ENCODE measurements around the gene SLC8B1. TPM values are rescaled to one million over a fixed set of nuclear protein-coding genes. Genes with fewer than 3 reads are reported as not detected.

Gene SLC8B1
- total RNA-seq, 4 donors from 2014 or later = 31.8 to 63.4 (median 38.8) TPM

DNA sequence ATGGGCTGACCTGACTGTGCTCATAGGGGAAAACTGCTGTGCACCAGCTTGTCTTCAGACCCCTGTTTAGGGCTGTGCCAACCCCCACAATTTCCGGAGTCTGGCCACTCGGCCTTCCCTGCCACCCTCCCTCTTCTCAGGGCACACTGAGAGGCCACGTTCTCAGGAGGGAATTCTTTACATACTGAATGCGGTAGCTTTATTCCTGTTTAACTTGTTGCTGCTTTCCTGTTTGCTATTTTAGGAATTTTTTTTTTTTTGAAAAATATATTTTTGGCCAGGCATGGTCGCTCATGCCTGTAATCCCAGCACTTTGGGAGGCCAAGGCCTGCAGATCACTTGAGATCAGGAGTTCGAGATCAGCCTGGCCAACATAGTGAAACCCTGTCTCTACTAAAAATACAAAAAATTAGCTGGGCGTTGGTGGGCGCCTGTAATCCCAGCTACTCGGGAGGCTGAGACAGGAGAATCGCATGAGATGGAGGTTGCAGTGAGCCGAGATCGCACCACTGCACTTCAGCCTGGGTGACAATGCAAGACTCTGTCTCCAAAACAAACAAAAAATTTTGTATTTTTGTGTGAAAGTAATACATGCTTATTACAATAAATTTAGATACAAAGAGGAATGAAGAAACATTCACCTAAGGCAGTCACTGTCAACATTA lies 74.1 kb downstream of the SLC8B1 start:
- no peak overlapping the region for H3K4me3 ChIP-seq (ENCODE audit: low read depth, poor library complexity, severe bottlenecking)
- TF ChIP-seq POLR2A (IDR thresholded peaks at IDR 0.05) = no peak
- TF ChIP-seq, protein P1, sequence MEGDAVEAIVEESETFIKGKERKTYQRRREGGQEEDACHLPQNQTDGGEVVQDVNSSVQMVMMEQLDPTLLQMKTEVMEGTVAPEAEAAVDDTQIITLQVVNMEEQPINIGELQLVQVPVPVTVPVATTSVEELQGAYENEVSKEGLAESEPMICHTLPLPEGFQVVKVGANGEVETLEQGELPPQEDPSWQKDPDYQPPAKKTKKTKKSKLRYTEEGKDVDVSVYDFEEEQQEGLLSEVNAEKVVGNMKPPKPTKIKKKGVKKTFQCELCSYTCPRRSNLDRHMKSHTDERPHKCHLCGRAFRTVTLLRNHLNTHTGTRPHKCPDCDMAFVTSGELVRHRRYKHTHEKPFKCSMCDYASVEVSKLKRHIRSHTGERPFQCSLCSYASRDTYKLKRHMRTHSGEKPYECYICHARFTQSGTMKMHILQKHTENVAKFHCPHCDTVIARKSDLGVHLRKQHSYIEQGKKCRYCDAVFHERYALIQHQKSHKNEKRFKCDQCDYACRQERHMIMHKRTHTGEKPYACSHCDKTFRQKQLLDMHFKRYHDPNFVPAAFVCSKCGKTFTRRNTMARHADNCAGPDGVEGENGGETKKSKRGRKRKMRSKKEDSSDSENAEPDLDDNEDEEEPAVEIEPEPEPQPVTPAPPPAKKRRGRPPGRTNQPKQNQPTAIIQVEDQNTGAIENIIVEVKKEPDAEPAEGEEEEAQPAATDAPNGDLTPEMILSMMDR (IDR thresholded peaks at IDR 0.05) = no peak
- intact Hi-C loops (cut with DNase I; ENCODE audit: low total_unique reads) = no loop called here
- 77 to 84% methylated on average over 12 of the region's 12 CpGs for WGBS, 2 donors
- DNase-seq (ENCODE audit: low spot score in 2 of 2) = no peak

DNA sequence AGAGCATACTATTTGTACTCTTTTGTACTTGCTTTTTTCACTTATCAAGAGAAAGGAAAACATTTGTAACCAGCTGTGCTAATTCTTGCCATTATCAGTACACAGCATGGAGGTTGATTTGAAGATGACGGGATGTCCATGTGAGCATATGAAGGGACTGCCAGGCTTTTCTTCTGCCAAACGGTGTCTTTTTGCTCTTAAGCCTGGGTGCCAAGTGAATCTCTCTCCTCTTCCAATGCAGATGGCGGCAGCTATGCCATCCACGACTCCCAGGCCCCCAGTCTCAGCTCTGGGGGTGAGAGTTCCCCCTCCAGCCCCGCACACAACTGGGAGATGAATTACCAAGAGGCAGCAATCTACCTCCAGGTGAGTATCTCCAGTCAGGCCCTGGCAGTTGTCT lies 74.8 kb downstream of the SLC8B1 start:
- 69 to 77% methylated on average over 5 of the region's 5 CpGs for WGBS, 2 donors
- no peak for DNase-seq (ENCODE audit: low spot score in 2 of 2)
- no peak overlapping the region for H3K4me3 ChIP-seq (ENCODE audit: low read depth, poor library complexity, severe bottlenecking)
- intact Hi-C loops (cut with DNase I; ENCODE audit: low total_unique reads) = no loop called here
- TF ChIP-seq, protein P1 (IDR thresholded peaks at IDR 0.05) = no peak
- TF ChIP-seq POLR2A (IDR thresholded peaks at IDR 0.05) = no peak

DNA sequence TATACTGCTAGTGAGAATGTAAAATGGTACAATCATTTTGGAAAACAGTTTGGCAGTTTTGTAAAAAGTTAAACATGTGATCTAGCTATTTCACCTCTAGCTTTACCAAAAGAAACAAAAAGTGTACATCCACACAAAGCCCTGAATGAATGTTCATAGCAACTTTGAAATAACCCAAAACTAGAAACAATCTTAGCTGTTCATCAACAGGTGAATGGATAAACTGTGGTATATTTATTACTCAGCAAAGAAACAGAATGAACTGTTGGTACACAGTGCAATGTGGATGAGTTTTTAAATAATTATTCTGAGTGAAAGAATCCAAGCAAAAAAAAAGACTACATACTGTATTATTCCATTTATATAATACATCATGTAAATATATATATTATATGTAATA lies 77.3 kb downstream of the SLC8B1 start:
- no peak for DNase-seq (ENCODE audit: low spot score in 2 of 2)
- TF ChIP-seq POLR2A (IDR thresholded peaks at IDR 0.05) = no peak
- TF ChIP-seq, protein P1 (IDR thresholded peaks at IDR 0.05) = no peak
- no peak overlapping the region for H3K4me3 ChIP-seq (ENCODE audit: low read depth, poor library complexity, severe bottlenecking)
- intact Hi-C loops (cut with DNase I; ENCODE audit: low total_unique reads) = no loop called here

DNA sequence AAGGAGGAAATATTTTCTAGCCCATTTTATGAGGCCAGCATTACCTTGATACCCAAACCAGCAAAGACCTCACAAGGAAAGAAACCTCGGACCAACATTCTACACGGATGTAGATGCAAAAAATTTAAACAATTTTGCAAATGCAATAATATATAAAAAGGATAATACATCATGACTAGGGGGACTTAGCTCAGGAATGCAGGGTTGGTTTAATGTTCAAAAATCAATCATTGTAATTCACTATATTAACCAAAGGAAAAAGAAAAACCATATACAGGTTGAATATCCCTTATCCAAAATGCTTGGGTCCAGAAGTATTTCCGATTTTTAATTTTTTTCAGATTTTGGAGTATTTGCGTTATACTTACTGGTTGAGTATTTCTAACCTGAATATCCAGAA lies 80.6 kb downstream of the SLC8B1 start:
- no peak for DNase-seq (ENCODE audit: low spot score in 2 of 2)
- TF ChIP-seq, protein P1 (IDR thresholded peaks at IDR 0.05) = no peak
- no peak for TF ChIP-seq POLR2A (IDR thresholded peaks at IDR 0.05)
- intact Hi-C loops (cut with DNase I; ENCODE audit: low total_unique reads) = no loop called here
- 97 to 98% methylated on average over 4 of the region's 4 CpGs for WGBS, 2 donors
- H3K4me3 ChIP-seq (ENCODE audit: low read depth, poor library complexity, severe bottlenecking) = no peak overlapping the region

DNA sequence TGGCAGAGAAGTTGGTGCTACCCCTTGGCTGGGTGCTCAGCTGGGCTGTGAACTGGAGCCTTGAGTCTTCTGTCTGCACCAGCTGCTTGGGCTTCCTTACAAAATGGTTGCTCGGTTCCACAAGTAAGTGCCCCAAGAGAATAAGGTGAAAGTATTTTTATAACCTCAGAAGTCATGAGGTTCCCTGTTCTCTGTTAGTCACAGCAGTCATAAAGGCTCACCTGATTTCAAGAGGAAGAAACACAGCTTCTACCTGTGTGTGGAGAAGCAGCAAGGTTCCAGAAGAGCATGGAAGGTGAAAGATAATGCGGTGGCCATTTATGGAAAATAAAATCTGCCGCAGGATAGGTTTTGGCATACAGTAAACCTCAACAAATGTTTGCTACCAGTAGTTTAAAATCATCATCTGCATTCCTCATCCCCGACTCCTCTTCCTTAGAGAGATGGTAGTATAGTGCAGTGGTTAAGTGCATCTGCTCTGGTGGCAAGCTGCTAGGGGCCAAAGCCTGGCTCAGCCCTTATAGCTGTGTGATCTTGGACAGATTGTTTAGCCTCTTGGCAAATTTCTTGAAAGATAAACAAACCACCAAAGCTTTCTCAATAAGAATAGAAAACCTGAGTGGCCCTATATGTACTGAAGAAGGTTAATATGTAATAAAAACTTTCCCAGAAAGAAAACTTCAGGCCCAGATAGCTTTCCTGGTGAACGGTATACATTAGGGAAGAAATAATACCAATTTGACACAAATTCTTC lies 81.2 kb downstream of the SLC8B1 start:
- intact Hi-C loops (cut with DNase I; ENCODE audit: low total_unique reads) = no loop called here
- TF ChIP-seq POLR2A (IDR thresholded peaks at IDR 0.05) = no peak
- TF ChIP-seq, protein P1 (IDR thresholded peaks at IDR 0.05) = no peak
- 96 to 98% methylated on average over 5 of the region's 5 CpGs for WGBS, 2 donors
- DNase-seq (ENCODE audit: low spot score in 2 of 2) = no peak
- H3K4me3 ChIP-seq (ENCODE audit: low read depth, poor library complexity, severe bottlenecking) = no peak overlapping the region
